ENCODE measurements around the gene SCN9A.
"Not testable (repeated sequence)": the region's sequence is repeated elsewhere in the genome, so short reads cannot be mapped to it uniquely, and the experiment has no call there.

GRCh38 chr2:166209367-166209766 lies 166.4 kb downstream of the SCN9A start:
- TF ChIP-seq CTCF, POLR2AphosphoS5 (IDR thresholded peaks at IDR 0.05): not testable (repeated sequence)
